Astrocyte of the cerebellum (primary cell): ENCODE data around the gene ZNF609.
"Not testable (repeated sequence)": the region's sequence is repeated elsewhere in the genome, so short reads cannot be mapped to it uniquely, and the experiment has no call there.

Source experiments
- DNase-seq: peaks from one replicate; pipeline ENCODE4 v3.0.0-alpha.2; 2011; ENCODE audit warnings: low read depth
- H3K4me3 ChIP-seq: 2 replicates; pipeline ENCODE4 v1.5.1; 2011; ENCODE audit warnings: mild to moderate bottlenecking, low read depth, low read length, moderate library complexity
- in situ Hi-C: cut with HindIII; loops from 2 replicates; pipeline ENCODE4 v1.10.0; 2017; ENCODE audit warnings: low sequenced_read_pairs
- TF ChIP-seq, protein P1 (sequence below): IDR thresholded peaks from 2 replicates; pipeline ENCODE4 v1.5.1; 2012; ENCODE audit warnings: low read length, low read depth, moderate library complexity, mild to moderate bottlenecking; ENCODE audit errors: missing control alignments

ZNF609 gene

DNA sequence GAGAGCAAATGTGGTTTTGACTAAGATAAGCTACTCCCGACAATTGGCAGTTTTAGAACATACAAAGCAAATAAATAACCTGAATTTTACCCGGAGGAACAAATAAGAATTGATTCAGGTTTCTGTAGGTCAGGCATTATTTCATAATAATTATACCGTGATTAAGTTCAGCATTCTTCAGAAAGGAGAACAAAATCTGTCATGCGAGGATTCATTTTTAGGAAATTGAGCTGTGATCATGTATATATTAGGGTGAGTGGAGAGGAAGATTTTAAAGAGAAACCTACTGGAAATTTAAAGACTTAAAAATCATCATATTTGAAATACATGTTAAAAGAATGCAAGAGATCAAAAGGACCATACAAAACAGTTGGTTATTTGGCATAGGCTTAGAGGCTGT lies 20.5 kb downstream of the ZNF609 start:
- TF ChIP-seq, protein P1, sequence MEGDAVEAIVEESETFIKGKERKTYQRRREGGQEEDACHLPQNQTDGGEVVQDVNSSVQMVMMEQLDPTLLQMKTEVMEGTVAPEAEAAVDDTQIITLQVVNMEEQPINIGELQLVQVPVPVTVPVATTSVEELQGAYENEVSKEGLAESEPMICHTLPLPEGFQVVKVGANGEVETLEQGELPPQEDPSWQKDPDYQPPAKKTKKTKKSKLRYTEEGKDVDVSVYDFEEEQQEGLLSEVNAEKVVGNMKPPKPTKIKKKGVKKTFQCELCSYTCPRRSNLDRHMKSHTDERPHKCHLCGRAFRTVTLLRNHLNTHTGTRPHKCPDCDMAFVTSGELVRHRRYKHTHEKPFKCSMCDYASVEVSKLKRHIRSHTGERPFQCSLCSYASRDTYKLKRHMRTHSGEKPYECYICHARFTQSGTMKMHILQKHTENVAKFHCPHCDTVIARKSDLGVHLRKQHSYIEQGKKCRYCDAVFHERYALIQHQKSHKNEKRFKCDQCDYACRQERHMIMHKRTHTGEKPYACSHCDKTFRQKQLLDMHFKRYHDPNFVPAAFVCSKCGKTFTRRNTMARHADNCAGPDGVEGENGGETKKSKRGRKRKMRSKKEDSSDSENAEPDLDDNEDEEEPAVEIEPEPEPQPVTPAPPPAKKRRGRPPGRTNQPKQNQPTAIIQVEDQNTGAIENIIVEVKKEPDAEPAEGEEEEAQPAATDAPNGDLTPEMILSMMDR, result no peak
- no peak overlapping the region for H3K4me3 ChIP-seq
- in situ Hi-C loops, result no loop called here
- DNase-seq, result no peak

DNA sequence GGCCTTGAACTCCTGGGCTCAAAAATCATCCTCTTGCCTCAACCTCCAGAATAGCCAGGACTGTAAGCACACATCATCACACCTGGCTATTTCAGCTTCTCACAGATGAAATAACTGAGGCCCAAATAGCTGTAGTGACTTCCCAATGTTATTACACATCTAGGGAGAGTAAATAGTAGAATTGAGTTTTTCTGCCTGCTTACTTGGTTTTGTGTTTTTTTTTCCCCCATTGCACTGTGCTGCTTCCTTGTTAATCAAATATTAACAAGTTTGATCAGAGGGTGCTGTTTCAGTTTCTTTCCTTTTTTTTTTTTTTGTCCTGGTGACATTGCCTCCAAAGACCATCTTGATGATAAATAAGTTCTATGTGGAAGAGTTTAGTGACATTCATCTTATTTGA lies 23.4 kb downstream of the ZNF609 start:
- no peak for DNase-seq
- H3K4me3 ChIP-seq, result no peak overlapping the region
- TF ChIP-seq, protein P1, result no peak
- in situ Hi-C loops, result no loop called here

DNA sequence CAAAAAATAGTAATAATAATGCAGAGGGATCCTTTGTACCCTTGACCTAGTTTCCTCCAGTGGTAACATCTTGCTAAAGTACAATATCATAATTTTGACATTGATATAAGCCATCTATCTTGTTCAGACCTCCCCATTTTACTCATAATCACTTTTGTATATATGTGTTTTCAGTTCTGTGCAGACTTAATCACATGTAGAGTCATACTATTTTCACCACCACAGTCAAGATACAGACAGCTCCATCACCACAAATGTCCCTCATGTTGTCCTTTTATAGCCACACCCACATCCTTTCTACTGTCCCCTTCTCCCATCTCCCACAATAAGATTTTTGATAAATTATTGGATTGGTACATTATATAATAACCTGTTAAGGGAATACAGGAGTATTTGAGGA lies 25.4 kb downstream of the ZNF609 start:
- DNase-seq, result no peak
- TF ChIP-seq, protein P1, result no peak
- in situ Hi-C loops, result no loop called here
- H3K4me3 ChIP-seq, result no peak overlapping the region

DNA sequence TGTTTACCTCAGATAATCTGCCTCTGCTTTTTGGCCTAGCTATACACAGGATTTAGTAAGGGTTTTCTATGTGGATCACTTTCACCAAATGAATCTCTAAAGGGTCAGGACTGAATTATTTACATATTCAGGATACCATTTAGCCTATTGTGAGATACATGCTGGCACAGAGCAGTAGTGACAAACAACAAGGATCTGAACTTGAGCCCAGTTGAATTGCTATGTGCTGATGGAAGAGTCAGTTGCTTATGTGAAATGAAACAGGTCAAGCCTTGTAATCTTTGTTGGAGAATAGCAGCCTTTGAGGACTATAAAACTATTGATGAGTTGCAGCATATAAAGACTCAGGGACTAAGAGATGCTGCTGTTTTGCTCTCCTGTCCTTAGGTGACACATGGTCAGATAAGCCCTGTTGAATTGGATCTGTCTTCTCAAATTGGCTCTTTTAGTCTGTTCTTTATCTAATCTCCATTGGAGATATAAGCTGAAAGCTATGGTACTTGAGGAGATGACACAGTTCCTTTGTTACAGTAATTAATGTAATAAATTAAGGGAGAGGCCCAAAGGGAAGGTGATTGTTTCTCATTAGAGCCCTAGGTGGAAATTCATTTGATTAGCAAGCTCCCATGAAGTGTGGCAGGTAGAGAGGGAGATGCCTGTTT lies 30.4 kb downstream of the ZNF609 start:
- no peak for DNase-seq
- TF ChIP-seq, protein P1, result no peak
- in situ Hi-C loops, result no loop called here
- no peak overlapping the region for H3K4me3 ChIP-seq

DNA sequence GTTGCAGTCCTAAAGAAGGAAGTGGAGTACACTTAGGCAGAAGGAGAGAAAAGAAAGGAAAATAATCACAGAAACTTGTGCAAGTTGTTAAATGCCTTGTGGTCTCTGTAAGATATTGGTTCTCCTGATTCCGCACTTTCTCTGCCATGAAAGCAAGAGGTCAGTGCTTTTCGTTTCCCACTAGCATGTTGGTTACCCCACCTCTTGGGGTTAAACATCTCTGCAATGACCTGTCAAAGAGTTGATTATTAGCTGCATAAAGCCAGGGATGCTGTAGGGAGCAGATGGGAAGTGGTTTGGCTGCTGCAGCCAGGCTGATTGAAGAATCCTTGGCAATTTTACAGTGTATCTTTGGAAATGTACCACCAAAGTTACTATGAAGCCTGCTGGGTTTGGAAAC lies 33.3 kb downstream of the ZNF609 start:
- H3K4me3 ChIP-seq, result no peak overlapping the region
- DNase-seq, result no peak
- in situ Hi-C loops, result no loop called here
- TF ChIP-seq, protein P1, result no peak

DNA sequence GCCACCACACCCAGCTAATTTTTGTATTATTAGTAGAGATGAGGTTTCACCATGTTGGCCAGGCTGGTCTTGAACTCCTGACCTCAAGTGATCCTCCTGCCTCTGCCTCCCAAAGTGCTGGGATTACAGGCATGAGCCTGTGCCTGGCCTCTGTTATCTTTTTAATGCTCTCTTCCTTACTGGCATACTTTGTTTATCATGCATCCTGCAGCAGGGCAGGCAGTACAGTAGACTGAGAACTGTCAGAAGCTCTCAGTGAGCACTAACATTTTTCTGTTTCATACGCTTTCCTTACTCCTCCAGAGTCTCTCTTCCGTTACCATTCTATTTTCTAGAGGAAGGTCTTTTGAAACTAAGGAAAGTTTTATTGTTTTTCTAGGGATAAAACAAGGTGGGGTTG lies 35.6 kb downstream of the ZNF609 start:
- DNase-seq, in situ Hi-C loops, H3K4me3 ChIP-seq: not testable (repeated sequence)

DNA sequence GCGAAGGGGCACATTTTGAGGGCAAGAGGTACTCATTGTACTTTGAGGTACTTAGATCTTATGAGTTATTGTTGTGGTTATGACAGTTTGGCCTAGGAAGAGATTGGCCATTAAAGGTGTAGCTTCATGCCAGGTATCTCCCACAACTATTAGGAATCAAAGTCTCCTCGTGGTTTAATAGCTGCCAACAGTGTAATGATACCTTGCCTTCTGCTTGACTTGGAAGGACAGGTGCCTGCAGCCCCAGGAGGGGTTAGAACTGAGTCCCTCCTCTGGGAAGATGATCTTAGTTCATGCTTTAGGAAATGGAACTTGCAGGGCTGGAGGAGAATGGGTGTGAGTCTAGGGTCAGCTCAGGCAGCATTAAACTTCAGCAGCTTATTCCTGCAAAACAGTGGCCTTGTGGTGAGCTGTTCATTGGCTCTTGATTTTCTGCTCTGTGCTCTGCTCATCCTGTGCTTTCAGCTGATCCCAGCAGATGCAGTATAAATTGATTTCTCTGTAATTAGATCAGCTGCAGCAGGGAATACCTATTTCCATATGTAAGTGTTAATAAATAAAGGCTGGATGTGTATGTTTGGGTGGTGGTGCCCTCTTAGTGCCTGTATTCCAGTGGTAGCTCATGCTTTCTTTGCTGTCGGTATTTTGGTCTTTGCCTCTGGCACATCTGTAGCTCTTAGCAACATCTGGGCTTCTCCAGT lies 40.5 kb downstream of the ZNF609 start:
- DNase-seq, result no peak
- H3K4me3 ChIP-seq, result no peak overlapping the region
- TF ChIP-seq, protein P1, result no peak
- in situ Hi-C loops, result no loop called here
